Measurements from ENCODE around the gene KCNQ1.

KCNQ1 gene

DNA sequence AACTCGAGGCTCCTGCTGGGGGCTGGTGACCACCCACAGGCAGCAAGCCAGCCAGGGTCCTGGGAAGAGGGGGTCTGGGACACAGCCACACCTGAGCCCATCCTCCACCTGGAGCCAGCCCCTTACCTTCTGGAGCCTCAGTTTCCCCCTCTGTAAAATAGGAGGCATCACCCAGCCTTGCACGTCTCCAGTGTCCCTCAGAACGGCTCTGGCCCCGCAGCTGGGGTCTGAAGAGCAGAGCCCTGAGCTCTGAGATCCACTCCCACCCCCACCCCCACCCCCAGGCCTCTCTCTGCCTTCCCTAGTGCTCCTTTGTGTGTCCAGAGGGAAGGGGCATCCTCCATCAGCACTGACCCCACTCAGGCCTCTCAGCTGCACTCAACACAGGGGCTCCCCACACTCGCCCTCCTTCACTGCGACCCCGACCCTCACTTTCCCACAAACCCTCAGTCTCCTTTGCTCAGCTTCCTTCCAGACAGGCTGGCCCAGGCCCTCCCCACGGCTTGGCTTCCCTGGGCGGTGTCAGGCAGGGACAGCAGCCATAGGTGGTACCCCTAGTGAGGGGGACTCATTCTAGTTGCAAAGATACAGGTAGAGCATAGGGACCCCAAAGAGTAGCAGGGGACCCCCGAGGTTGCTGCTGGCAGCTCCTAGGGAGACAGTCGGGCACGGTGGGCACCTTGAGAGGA is 288.3 kb downstream of the KCNQ1 start:
- no peak for DNase-seq (ENCODE audit: low read depth in 2 of 2)

DNA sequence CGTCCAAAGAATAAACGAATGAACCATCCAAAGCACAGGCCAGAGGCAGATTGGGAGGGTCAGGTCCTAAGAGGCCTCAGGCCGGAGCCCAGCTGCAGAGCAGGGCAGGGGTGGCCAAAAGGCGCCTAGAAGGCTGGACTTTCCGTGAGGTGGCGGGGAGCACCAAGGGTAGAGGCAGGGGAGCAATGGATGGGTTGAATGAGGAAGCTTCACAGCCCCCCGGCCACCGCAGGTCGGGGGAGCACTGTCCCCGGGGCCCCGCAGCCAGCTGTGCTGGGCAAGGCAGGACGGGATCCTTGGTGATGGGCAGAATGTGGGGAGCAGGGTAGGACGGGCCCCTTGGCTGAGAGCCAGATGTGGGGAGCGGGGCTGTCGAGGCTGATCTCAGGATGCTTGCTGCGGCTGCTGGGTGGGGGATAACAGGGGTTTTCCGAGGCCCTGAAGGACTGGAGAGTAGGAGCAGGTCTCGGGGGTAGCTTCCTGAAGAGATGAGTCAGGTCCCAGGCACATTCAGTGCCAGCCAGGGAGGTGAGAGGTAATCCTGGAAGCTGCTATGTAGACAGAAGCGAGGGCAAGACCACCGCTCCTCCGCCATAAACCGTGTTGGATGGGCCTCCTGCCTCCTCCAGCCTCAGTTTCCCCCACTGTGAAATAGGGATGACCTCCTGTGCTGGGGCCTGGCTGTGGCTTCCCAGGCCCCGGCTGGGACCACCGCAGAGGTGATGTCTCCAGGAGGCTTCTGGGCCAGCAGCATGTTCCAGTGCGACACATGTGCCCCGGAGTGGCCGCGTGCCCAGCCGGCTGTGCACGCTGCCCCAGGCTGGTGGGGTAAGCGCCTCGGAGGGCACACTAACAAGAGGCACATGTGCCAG is 289.6 kb downstream of the KCNQ1 start:
- DNase-seq (ENCODE audit: low read depth in 2 of 2) = no peak

DNA sequence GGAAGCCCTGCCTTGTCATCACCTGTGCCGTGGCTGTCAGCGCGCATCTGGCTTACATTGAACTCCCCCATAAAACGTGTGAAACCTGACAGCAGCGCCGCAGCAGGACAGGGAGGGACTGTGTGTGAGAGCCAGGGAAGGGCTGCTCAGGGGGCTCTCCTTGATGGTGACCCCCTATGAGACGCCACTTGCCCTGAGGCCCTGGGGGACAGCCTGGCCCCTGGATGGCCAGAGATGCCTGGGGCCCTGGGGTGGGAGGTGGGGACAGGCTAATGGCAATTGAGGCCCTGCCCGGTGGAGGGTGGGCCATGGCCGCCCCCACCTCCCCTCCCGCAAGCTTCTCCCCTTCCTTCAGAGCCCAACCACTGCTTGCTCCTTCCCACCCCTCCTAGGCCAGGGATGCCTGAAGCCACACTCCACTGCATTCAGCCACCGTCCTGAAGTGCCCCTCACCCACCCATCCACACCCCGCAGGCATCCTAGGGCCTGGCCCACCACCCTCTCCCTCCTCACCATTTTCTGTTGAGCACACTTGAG is 290.3 kb downstream of the KCNQ1 start:
- DNase-seq (ENCODE audit: low read depth in 2 of 2) = no peak

DNA sequence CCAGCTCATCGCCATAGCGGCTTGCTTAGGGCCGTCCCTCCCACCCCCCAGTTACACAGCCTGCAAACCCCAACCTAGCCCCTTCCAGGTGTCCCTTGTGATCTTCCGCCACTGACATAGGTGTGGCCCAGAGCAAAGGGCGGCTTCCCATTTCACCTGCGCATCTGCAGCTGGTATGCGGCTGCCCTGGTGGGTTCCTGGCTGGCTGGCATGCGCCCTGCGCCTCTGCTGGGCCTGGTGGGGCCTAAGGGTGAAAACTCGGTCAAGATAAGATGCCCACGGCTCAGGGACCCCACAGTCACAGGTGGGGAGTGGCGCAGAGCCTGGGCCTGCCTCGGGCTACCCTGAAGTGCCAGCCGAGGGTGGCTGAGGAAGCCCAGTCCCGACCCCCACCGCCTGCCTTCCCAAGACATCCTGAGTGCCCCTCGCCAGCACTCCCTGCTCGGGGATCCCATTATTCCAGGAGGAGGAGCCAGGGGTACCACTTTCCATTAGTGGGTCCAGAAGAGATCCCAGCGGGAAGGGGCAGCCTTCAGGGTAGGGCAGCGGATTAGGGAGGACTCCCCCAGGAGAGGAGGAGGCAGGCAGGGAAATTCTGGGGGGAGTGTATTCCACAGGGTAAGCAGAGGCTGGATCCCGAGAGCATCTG is 291.9 kb downstream of the KCNQ1 start:
- no peak for DNase-seq (ENCODE audit: low read depth in 2 of 2)

DNA sequence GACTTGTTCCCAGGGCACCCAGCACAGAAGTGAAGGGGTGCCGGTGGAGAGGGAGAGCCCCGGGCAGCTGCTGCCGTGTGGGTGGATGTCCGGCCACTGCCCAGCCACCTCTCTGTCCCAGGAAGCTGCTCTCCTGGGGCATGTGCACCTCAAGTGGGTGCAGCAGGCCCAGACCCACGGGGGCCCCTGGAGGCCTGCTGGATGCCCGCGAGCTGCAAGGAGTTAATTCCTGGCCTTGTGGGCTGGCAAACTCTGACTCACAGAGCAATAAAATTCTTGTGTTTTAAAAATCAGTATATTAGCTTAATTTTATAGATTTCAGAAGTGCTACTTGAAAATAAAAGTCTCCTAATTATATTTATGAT is 292.4 kb downstream of the KCNQ1 start:
- DNase-seq (ENCODE audit: low read depth in 2 of 2) = no peak

DNA sequence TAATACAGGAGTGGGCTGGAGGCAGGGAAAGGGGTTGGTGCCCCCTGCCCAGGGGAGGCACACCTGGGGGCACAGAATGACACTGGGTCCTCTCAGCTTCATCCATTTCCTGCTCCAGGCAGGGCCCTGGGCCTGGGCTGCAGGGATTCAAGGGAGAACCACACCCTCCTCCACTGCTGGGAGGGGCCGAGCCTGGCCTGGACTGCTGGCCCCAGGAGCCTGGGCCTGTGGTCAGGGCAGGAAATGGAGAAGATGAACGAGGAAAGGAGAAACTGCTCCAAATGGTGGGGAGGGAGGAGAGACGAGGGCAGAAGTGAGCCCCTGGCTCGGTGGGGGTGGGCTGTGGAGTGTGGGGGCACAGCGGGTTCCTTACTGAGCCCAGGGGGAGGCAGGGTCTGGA is 293.1 kb downstream of the KCNQ1 start:
- no peak for DNase-seq (ENCODE audit: low read depth in 2 of 2)

DNA sequence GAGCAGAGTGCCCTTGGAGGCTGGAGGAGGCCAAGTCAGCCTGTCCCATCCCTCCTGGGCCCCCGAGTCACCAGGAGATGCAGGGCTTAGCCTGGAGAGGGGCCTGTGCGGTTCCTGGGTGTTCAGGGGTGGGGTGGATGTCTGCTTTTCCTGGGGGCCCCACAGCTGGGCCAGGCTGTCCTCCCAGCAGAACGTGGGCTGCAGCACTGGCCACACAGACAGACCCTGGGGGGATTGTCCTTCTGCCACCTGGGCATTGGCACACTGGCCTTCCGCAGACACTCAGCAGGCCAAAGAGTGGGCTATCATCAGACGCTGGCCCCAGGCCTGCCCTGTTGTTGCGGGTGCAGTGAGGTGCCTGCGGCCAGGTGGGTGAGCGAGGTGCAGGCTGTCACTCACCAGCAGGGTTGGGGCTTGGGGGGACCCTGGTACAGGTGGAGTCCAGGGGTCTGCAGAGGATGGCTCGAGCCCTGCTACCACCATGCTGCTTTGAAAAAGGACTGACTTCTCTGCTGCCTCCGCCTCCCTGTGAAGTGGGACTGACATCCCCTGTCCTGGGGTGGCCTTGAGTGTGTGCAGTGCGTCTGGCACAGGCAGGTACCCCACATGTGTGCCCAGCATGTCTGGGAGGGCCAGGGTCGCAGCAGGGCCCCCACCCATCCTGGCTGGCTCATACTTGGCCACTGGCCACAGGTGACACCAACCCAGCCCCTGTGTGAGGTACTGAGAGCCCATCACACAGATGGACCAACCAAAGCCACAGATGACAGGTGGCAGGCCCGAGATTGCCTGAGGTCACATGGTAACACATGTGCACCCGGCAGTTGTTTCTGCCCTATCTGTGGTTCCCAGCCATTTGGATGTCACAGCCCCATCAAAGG is 294.0 kb downstream of the KCNQ1 start:
- DNase-seq (ENCODE audit: low read depth in 2 of 2) = no peak

DNA sequence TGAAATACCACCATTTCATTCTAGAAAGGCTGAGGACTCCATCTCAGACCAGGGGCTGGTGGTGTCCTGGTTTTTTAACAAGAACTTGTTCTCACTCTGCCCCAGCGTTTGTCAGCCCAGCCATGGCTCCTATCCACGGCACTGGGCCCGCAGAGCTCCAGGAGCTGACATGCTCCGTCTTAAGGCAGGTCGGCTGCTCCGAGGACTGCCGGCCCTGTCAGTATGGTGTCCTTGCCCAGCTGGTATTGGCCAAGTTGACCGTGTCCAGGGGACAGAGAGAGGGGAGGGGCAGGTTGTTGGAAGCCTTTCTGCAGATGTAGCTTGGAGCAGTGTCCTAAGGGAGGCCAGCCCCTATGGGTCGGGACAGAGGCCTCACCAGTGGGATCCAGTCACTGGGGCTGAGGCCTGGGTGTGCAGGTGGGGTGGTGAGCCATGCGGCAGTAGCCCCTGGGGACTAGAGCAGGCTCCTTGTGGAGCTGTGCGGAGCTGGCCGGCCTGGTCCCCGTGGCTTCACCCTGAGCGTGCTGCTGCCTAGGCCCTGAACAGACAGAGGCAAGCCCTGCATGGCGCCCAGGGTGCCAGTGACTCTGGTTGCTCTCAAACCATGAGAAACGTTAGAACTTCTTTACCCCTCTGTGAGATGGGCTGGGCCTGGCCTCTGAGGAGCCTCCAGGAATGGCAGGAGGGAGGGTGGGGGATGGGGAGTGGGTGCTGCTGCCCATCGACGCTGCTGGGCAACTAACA is 294.9 kb downstream of the KCNQ1 start:
- DNase-seq (ENCODE audit: low read depth in 2 of 2) = no peak

DNA sequence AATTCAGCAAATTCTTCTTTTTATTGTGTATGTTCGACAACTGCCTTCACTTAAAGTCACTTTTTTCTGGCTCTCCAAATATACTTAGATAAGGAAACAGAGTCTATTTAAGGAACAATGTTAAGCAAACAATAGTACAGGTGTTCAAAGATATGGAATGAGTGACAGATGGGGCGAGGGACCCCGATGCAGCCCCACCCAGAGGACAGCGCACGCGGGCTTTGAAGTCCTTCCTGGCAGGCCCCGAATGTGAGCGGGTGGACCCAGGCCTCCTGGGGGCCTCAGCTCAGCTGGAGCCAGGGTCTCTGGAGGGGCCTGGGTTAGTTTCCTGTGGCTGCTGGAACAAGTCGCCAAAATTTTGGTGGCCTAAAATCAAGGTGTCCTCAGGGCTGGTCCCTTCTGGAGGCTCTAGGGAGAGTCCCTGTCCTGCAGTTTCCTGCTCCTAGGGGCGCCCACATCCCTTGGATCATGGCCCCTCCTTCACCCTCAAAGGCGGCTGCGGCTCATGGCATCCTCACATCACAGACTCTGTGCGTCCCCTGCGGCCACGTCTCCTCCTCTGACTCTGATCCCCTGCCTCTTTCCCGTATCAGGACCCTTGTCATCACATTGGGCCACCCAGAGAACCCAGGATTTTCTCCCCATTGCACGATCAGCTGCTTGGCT is 295.6 kb downstream of the KCNQ1 start:
- DNase-seq (ENCODE audit: low read depth in 2 of 2) = no peak

DNA sequence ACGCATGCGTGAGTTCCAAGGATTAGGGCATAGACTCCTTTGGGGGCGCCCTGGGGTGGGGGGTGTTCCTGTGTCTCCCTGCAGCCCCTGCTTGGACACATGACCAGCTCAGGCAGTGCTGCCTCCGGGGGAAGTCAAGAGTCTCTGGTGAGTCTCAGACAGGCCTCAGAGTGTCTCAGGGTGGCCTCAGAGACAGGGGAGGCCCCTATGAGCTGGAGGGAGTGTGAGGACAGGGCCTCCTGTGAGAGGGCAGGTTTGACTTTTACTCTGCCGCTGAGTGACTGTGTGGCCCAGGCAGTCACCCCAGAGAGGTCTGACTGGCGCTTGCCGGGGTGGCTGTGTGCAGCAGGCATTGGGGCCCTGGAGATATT is 296.2 kb downstream of the KCNQ1 start:
- no peak for DNase-seq (ENCODE audit: low read depth in 2 of 2)

DNA sequence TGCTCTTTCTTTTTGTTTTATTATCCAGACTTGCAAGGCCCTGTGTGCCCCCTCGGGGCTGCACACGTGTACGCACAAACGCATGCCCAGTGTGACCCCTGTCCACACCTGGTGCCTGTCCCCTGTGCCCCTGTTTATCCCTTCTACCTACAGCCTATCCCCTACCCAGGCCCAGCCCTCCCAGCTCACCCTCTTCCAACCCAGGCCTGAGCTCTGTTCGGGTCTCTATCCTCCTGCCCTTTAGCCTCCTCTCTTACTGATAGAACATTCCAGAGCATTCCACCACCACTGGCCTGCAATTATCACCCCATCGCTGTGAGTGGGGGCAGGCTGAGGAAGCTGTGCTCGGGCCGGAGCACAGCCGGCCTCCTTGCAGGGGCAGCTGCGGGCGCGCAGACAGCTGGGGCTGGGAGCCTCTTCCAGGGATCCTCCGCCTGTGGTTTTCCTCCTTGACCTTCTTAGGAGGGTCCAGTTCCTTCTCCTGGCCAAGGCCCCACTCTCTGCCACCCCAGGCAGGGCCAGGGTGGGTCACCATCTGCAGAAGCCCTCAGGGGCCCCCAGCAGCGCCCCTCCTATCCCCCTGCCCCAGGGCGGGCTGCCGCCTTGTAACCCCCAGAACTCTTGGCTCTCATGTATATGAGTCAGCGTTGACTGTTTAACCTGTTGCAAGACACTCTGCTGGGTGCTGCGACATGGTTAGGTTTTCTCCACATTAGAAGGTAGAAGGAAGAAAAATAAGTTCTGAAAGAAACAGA is 296.7 kb downstream of the KCNQ1 start:
- DNase-seq (ENCODE audit: low read depth in 2 of 2) = no peak

DNA sequence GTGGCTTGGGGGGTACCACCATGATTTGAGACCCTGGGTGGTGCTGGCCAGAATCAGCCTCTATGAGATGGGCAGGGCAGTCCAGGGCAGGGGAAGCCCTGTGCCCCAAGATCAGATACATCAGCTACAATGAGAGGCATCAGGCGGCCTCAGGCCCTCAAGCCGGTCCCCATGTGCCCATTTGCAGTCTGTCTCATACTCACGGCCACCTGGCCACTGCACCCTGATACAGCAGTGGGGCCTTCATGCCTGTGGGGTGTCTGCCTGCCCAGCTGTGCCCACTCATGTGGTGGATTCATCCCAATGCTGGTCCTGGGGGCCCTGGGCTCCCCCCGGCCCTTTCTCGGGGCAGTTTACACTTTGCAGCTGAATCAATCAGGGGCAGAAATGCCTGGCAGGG is 297.4 kb downstream of the KCNQ1 start:
- DNase-seq (ENCODE audit: low read depth in 2 of 2) = no peak

DNA sequence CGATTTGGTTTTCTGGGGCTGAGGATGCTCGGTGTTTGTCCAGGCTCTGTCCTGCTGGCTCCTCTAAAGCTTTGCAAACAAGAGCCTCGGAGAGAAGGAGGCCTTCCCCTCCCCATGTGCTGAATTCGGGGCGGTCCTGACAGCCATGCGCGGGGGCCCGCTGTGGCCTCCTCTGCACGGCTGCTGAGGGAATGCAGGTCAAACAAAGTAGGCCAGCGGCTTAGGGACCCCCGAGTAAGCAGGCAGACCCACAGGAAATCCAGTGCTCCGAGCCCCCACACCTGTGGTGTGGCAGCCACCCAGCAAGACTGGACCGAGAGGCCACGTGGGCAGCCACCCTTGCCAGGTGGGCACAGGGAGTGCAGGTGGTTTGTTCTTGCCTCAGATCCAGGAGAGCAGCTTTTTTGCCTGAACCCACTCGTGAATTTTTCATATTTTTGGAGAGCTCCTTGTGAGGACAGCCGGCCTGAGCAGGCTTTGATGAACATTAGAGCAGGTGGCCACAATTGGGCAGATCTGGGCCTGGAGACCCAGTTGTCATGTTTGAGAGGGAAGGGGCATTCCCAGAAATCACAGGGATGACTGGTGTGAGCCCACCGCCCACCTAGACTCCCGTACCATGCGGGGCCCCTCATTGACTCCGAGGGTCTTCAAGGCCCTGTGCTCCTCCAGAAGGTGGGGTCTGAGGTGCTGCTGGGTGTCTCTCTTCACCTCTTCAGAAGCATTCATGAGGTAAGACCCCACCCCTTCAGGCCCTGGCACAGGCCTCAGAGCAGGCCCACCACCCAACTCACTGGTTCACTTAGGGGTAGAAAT is 298.0 kb downstream of the KCNQ1 start:
- no peak for DNase-seq (ENCODE audit: low read depth in 2 of 2)

DNA sequence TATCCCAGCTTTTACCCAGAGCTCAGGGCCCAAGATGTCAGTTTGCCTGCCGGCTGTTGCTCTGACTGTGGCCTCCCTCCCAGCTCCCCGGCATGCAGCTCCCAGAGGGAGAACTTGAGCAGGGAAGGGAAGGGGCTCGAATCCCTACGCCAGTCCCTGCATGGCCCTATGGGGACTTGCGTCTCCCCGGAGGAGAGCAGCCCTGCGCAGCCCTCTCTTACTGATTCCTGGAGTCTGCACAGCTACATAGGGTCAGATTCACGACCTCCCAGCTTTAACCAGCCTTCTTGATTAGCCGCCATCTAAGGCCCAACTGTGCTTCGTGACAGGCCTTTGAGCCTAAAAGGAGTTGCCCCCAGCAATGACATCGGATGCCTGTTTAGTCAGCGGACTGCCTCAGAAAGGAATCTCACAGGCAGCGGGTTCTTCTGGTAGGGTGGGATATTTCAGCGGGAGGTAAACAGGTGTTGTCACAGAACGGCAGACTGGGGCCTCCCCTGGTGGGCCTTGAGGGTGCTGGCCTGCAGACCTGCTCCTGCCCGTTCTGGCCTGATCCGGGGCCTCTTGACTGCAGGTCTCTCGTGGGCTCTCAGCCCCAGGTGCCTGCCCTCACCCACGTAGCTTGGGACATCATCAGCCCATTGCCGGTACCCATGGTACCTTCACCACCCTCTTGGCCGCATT is 298.8 kb downstream of the KCNQ1 start:
- no peak for DNase-seq (ENCODE audit: low read depth in 2 of 2)

DNA sequence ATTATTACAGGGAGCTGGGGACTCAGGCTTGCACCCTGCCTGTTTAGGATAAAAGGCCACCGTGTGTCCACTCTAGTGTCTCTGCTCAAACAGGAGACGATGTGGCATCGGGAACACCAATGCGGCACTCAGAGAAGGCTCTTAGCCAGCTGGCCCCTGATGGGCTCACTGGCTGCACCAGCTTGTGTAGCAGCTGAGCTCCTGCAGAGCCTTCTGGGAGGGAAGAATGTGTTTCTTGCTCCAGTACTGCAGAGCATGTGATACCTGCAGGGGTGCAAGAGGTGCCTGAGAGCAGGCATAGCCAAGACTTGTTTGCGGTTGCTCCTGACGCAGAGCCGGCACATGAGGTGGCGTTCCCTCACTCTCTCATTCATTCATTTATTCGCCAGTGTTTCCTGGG is 299.4 kb downstream of the KCNQ1 start:
- DNase-seq (ENCODE audit: low read depth in 2 of 2) = no peak

DNA sequence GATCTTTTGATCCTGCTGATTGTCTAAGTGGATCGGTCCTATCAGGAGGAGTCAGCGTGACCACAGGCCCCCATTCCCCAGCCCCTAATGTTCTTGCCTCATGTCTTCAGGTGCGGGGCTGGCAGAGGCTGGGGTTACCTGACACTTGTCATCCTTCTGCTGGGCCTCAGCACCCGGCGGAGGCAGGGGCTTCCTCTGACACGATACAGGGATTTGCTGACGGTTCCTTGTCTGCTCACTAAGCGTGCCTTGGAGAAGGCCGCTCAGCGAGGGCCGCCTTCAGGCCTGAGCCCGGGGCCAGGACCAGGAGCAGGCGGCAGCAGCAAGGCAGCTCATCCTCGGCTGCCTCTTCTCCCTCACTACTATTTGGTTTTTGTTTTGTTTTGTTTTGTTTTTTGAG is 300.7 kb downstream of the KCNQ1 start:
- no peak for DNase-seq (ENCODE audit: low read depth in 2 of 2)

DNA sequence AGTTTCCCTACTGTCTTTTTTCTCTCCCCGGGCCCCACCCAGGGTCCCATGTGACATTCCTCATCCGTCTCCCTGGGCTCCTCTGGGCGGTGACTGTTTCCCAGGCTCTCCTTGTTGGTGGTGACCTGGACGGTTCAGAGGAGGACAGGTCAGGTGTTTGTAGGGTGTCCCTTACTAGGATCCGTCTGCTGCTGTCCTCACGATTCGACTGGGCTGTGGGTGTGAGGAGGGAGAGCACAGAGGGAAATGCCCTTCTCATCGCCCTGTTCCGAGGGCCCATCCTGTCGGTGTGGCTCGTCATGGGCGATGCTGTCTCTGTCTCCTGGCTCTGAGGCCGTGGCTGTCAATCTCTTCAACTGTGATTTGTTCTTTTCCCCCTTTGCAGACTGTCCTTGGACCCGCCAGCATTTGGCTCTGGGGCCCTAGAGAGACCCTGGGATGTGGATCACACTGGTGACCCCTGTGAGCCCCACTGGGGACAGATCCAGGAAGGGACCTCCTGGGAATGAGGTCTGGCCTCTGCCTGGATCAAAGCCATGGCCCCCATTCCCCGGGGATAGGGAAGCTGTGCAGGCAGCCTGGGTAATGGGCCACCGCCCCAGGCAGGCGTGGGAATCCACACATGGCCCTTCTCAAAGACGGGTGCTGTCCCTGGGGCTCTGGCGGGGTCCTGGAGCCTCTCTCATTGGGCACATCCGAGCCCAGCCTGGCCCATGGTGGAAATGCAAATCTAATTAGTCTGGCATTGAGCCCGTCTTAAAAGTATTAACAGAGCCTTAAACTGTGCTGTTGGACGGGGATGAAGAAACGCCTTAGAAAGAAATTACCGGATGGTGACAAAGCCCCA is 301.8 kb downstream of the KCNQ1 start:
- DNase-seq (ENCODE audit: low read depth in 2 of 2) = no peak
